SIG-M5 (cell line): Measurements from ENCODE around the gene RNF113B.

ENCODE experiments used
- DNase-seq: peaks from one replicate; lab custom pipeline; 2025; lab: John Stamatoyannopoulos, UW

Gene RNF113B

GRCh38 chr13:98203646-98204326 lies 26.7 kb upstream of the RNF113B start:
- no peak for DNase-seq

DNA sequence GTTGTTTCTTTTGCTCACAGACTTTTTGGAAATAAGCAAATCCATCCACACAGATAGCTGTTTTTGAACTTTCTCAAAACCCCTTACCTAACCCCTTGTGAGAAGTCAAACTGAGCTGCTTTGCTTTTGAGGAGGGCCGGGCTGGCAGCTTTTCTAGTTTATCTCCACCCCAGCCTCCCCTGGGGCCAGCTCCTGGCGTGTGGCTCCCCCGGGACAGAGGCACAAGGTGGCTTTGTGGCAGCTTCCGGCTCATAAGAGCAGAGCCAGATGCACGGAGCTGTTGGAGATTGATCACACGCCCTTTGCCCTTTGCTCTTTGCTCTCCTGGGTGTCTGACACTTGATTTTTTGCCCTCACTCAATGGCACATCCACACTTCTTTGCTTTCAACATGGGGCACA lies 24.9 kb upstream of the RNF113B start:
- DNase-seq: no peak

GRCh38 chr13:98201189-98201588 lies 24.1 kb upstream of the RNF113B start:
- no peak for DNase-seq

- no peak for DNase-seq
Measured at GRCh38 chr13:98200211-98200878, 23.3 kb upstream of the RNF113B start.

DNA sequence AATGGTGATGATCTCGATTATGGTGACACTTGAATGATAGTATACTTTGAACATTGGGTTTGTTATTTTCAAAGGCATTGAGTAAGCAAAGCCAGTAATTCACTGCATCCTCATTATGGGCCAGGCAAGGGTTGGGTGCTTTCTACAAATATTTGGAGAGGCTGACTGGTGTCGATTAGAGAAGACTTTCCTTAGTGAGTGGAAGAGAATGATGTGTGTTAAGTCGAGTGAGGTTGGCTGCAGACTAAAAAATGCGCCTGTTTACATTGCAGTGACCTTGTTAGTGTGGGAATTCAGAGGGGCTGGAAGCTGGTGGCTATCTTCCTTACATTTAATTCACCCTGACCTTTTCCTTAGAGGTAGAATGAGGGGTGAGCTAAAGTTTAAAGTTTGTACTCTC lies 22.4 kb upstream of the RNF113B start:
- DNase-seq: no peak

- no peak for DNase-seq
Measured at GRCh38 chr13:98198683-98199082, 21.6 kb upstream of the RNF113B start.

DNA sequence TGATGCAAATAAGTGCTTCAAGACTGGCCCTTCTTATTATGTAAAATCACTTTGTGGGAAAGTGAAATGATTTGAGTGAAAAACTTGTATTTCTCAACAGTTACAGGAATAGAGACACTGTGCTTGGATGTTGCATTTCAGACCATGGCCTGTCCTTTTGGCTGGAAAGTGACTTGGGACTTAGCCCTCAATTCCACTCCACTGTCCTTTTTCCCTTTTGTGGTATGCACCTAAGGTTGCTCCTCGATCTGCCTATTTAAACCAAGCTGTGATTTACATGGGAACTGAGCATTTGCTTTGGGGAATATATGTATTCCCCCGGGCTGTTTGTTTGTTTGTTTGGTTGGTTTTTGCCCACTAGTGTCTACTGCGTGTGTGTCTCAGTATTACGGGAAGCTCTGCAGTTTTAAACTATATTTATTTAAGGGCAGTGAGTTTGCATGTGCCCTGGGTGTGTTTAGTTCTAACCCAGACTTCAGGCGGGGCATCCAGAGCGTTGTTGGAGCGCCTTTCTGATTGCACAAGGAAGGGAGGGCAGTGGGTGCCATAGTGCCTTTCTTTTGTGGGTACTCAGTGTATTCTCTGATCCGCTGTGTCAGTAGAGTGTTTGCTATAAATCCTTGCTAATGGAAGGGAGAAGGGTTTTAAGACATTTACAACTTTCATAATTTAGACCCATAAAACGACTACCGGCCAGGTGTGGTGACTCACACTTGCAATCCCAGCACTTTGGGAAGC lies 18.2 kb upstream of the RNF113B start:
- DNase-seq: no peak

DNA sequence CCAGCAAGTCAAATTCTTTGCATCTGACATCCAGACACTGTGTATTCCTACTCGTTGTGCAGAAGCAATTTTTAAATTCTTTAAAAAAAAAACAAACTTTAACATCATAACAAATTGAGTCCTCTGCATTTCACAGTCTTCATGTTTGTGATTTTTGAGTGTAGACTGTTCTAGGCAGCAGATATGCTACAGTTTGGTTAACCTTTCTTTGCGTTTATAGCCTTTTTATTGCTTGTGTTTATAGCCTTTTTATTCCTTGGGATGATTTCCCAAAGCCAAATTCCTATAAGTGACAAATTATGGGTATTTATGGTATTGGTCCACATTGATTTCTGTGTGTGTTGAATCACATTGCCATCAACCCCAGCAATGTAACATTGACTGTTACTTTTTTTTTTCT lies 14.9 kb upstream of the RNF113B start:
- no peak for DNase-seq

GRCh38 chr13:98190889-98191444 lies 13.9 kb upstream of the RNF113B start:
- no peak for DNase-seq

DNA sequence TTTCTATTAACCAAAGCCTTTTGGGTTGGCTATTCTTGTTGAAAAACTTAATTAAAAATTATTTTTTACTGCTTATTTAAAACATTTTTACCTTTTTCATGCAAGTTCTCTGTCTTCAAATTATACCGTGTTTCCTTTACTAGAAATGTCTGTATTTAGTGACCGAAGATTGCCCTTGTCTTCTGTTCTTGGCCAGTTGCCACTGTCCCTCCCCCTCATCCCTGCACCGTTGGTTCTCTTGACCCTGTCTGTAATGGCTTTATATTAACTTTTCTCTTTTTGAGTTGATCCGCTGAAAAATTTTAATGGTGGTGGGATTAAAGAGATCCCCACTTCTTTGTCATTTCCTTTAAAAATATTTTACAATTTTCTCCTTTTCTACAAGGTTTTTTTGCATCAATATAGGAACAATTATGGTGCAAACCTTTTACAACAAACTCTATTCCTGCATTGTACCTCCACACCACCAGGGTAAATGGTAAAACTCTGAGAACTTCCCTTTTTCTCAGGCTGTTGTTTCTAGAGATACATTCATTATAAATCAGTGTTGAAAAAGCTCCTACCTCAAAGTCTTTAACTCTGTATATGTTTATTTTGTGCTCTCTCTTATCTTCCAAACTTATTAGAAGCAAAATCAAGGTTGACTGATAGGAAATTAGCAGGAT lies 12.9 kb upstream of the RNF113B start:
- no peak for DNase-seq

- no peak for DNase-seq
Measured at GRCh38 chr13:98188544-98189166, 11.6 kb upstream of the RNF113B start.

- no peak for DNase-seq
Measured at GRCh38 chr13:98187965-98188261, 10.8 kb upstream of the RNF113B start.

DNA sequence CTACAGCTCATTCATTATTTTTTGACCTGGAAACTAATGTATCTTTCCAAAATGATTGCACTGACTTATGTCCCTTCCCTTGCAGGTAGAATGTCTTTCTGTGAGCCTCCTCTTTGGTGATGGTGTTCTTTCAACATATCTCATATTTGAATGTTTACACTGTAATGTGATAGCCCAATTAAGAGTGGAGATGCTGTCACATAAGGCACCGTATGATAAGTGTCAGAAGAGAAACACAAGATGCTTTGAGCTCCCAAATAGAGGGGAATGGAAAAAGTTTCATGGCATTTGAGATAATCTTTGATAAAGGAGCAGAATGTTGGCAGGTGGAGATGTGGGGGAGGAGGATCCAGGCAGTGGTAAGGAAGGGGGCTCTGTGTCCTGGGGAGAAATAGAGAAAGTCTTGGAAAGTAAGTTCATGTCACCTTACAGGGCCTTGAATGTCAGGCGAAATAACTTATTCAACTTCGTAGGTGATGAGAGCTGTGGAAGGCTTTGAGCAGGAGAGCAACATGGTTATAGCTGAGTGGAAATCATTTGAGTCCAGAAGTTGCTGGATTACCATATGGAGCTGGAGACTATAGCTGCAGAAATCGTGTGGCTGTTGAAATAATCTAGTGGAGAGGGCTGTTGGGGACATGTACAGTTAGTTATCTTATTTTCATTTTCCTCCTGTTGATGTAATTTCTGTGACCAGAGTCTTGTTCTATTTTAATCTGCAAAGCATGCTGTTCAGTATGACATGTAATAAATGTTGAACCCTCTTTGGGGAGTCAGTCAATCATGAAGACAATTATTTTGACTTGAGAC lies 10.3 kb upstream of the RNF113B start:
- DNase-seq: no peak

DNA sequence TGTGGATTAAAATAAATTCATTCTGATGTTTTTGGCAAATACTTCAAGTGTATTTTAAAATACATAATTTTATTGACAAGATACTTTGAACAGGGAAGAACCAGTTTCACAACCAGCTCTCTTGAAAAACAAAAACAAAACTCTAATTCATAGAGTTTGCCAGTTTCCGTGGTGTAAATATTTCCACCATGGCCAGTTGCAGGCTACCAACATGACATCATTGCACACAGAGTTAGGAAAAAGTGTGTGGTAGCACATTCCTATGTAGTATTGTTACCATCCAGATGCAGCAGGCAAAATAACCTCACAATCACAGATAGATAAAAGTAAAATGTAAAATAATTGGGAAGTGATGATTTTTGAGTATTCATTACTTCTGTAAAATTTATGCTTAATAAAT lies 7.7 kb upstream of the RNF113B start:
- DNase-seq: no peak

- DNase-seq: no peak
Measured at GRCh38 chr13:98182589-98182988, 5.5 kb upstream of the RNF113B start.

DNA sequence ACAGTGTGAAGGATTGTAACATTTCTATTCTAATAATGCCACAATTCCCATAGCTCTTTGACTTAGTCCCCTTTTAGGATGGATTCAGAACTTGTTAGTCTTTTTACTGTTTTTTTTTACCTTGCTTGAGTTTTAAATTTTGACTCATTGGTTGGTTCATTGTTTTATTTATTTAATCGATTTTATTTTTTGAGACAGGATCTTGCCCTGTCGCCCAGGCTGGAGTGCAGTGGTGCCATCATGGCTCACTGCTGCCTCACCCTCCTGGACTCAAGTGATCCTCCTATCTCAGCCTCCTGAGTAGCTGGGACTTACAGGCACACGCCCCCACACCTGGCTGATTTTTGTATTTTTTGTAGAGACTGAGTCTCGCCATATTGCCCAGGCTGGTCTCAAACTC lies 5.1 kb upstream of the RNF113B start:
- DNase-seq: no peak

DNA sequence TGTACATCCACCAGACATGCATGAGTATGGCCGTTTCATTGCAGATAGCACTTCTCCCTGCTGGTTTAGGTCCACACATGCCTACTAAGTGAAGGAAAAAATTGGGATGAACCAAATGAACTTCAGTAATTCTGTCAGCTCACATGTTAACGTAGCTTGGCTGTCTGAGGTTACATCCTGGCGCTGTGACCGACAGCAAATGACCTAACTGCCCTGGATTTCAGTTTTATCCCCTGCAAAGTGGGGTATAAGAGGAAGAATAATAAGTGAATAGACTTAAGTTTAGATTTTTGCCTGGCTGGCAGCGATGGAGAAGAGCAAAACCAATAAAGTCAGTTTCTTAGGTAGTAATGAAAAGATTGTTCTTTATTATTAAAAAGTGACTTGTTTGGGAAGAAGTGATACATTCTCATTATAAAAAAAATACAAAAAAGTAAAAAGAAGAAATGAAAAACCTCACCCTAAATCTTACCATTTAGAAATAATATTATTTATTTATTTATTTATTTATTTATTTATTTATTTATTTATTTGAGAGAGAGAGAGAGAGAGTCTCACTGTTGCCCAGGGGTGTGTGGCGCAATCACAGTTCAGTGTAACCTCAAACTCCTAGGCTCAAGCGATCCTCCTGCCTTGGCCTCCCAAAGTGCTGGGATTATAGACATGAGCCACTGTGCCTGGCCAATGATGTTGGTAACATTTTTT lies 4.2 kb upstream of the RNF113B start:
- DNase-seq: no peak

DNA sequence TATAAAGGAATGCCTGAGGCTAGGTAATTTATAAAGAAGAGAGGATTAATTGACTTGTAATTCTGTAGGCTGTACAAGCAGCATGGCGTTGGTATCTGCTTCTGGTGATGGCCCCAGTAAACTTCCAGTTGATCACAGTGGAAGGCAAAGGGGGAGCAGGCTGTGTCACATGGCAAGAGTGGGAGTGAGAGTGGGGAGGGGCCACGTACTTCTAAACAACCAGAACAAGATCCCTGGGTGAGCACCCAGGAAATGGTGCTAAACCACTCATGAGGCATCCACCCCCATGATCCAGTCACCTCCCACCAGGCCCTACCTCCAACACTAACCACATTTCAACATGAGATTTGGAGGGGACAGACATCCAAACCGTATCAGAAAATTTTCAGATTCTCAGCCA lies 3.0 kb upstream of the RNF113B start:
- no peak for DNase-seq

- no peak for DNase-seq
Measured at GRCh38 chr13:98175823-98176222, 1.2 kb downstream of the RNF113B start.

- no peak for DNase-seq
Measured at GRCh38 chr13:98175043-98175442, 2.0 kb downstream of the RNF113B start.

- DNase-seq: no peak
Measured at GRCh38 chr13:98174307-98174706, 2.8 kb downstream of the RNF113B start.
